IPS-18c (cell line): ENCODE results near the gene NOXO1.
"Not testable (repeated sequence)": the region's sequence is repeated elsewhere in the genome, so short reads cannot be mapped to it uniquely, and the experiment has no call there.

ENCODE experiments used
- H3K4me3 ChIP-seq: 2 replicates; pipeline ENCODE4 v1.7.0; 2013; ENCODE audit warnings: low read depth, mild to moderate bottlenecking, low read length, moderate library complexity; ENCODE audit not compliant: insufficient read depth
- H3K9me3 ChIP-seq: one replicate; pipeline ENCODE4 v1.6.1; 2013; ENCODE audit warnings: mild to moderate bottlenecking, low read length, moderate library complexity; ENCODE audit not compliant: control insufficient read depth, insufficient read depth

NOXO1 gene

DNA sequence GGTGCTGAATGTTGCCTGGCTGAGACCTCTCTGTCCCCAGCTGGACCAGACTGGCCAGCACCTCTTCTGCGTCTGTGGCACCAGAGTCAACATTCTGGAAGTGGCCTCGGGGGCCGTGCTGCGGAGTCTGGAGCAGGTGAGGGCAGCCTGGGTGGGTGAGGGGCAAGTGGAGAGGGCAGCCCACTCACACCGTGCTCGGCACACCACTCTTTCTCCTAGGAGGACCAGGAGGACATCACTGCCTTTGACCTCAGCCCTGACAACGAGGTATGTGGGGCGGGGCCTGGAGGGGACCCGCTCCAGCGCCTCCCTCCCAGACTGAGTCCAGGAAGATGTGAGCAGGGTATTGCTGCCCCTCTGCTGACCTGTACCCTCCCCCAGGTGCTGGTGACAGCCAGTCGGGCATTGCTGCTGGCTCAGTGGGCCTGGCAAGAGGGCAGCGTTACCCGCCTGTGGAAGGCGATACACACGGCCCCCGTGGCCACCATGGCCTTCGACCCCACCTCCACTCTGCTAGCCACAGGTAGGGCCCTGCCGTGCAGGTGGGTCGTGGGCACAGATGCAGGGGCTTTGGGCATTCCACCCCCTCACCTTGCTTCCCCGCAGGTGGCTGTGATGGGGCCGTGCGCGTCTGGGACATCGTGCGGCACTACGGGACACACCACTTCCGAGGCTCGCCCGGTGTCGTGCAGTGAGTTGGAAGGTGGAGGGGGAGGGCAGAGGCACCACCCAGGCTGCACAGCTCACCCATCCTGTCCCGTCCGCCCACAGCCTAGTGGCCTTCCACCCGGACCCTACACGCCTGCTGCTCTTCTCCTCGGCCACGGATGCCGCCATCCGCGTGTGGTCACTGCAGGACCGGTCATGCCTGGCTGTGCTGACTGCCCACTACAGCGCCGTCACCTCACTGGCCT, 6.9 kb downstream of the NOXO1 start:
- Histone ChIP-seq H3K9me3 (no peaks in the 10 kb centered on the region), H3K4me3 (no peak overlapping the region)

DNA sequence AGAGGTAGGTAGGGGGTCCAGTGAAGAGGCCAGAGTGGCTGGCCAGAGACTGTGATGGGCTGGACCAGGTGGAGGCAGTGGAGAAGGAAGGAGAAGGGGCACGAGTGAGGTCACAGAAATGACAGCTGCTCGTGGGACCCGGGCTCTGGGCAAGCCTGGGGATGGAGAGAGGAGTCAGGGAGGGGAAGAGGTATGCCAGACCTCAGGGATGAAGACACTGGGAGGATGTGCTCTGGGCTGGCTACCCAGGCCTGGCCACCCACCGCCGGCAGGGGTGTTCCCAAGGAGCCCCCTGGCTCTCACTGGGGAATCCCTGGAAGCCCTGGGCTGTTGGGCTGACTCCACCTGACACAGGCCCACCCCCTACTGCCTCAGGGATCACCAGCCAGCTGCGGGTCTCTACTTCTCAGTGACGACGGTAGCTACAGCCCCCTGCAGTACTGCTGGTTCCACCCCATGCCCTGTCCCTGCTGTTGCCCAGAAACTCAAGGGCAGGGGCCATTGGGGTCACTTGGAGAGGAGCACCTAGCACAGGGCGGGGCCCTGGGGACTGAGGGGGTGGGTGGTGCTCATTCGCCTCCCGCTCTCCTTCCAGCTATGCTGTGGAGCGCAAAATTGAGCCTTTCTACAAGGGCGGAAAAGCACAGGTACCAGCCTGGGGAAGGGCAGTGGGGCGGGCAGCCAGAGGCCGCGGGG, 7.7 kb downstream of the NOXO1 start:
- no peaks in the 10 kb centered on the region for H3K9me3 ChIP-seq
- H3K4me3 ChIP-seq = no peak overlapping the region

DNA sequence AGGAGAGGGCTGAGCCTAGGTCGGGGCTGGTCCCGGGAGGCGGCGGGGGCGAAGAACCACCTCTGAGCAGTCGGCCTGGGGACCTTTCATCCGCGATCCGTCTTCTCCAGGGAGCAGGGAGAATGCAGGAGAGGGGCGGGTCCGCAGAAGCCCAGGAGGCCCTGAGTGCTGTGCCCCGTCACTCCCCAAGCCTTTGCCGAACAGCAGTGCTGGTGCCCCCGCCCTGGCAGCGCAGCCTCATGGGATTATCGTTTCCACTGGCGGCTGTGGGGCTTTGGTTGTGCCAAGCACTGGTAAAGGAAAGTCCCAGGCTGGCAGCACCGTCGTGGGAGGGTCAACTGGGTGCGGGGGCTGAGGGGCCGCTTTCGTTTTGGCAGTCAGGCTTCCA, 8.8 kb downstream of the NOXO1 start:
- no peaks in the 10 kb centered on the region for H3K9me3 ChIP-seq
- H3K4me3 ChIP-seq = peak overlapping the region; percentile 73

DNA sequence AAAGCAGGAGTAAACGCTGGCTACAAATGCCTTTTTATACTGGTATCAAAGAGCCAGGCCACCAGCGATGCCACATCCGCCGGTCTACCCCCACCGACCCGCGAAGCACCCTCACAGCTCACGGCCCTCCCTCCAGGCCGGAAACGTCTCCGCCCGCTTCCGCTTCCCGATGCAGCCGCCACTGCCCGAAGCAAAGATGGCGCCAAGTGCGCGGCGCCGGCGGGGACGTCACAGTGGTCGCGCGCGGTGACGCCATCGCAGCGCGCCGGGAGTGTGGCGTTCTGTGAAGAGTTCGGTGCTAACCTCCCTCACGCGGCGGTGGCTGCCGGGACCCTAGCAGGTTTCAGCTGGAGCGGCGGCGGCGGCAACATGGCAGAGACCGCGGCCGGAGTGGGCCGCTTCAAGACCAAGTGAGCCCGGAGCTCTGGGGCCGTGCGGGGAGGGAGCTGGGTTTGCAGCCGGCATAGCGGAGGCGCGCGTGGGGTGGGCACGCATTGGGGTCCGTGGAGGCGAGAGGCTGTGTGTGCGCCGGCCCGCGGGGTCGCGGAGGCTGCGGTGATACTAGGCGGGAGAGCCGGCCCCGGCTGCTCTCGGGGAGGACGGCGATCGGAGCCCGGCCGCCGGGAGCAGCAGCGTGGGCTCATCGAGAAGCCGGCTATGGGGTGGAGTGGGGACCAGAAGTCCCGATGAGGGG, 9.3 kb downstream of the NOXO1 start, which contains the start of gene TBL3:
TBL3 (plus strand) TSS at position 258 of the 694 bp plus-strand sequence; CDS start at position 370, 112 bp downstream.
- no peaks in the 10 kb centered on the region for H3K9me3 ChIP-seq

DNA sequence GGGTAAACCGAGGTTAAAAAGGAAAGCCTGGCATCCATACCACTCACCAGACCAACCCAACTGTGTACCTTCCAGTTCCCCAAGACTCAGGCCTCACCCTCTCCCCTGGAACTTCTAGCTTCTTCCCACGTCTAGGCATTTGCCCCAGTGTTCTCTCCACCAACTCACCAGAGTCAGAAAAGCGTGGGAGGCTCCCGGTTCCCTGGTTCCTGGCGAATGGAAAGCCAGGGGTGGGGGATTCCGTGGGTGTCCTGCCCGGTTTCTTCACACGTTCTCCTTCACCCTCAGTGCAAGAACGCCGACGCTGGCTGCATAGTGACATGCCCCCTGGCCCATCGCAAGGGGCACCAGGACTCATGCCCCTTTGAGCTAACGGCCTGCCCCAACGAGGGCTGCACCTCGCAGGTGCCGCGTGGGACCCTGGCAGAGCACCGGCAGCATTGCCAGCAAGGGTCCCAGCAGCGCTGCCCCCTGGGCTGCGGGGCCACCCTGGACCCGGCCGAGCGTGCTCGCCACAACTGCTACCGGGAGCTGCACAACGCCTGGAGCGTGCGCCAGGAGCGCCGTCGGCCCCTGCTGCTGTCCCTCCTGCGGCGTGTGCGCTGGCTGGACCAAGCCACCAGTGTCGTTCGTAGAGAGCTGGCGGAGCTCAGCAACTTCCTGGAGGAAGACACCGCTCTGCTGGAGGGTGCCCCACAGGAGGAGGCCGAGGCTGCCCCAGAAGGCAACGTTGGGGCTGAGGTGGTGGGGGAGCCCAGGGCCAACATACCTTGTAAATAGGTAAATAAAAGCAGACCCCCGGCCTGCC, 12.9 kb downstream of the NOXO1 start:
- Histone ChIP-seq H3K9me3 (no peaks in the 10 kb centered on the region), H3K4me3 (no peak overlapping the region)

More for the DNA sequence above, 9.3 kb downstream of the NOXO1 start, which contains the start of gene TBL3:
- H3K4me3 ChIP-seq = peak within 1 kb of the TSS; percentile 73

DNA sequence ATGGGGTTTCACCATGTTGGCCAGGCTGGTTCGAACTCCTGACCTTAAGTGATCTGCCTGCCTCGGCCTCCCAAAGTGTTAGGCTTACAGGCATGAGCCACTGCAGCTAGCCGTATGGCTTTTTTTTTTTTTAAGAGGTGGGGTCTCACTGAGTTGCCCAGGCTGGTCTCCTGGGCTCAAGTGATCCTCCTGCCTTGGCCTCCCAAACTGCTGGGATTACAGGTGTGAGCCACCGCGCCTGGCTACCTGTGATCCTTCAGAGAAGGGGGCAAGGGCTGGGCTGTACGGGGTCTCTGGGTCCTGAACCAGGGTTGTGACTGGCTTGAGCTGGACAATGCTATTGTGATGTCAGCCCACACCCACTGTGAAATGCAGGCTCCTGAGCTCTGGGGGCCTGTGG, 14.8 kb downstream of the NOXO1 start, which contains the start of gene RNF151:
RNF151 (plus strand) TSS at position 397 of the 400 bp plus-strand sequence. CDS start 26 bp downstream, outside the sequence.
- no peaks in the 10 kb centered on the region for H3K9me3 ChIP-seq
- peak within 1 kb of the TSS; percentile 87 for H3K4me3 ChIP-seq

DNA sequence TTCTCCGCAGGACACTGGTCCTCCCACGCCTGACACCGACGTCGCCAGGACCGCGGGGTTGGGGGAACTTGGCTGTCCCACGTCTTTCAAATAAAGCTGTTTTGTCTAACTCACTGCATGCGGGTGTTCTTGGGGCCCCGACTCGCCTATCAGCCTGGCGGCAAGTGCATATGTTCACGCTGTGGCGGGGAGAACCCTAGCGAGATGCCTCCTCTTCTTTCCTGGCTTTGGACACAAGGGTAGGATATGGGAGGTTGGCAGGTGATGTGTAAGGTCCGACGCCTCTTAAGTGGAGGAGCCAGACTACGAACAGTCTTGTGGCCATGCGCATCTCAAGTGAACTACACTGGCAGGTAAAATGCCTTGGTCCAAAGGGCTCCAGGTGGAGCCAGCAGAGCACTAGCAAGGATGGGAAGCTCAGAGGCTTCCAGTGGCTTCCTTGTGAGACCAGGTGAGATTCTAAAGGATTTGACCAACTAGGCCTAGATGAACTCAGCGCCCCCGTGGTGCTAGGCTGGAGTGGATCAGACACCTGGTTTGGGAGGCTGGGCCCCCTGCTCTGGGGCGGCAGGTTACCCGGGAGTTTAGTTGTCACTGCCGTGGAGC, 15.8 kb downstream of the NOXO1 start:
- Histone ChIP-seq H3K4me3 (peak overlapping the region; percentile 87), H3K9me3 (no peaks in the 10 kb centered on the region)

DNA sequence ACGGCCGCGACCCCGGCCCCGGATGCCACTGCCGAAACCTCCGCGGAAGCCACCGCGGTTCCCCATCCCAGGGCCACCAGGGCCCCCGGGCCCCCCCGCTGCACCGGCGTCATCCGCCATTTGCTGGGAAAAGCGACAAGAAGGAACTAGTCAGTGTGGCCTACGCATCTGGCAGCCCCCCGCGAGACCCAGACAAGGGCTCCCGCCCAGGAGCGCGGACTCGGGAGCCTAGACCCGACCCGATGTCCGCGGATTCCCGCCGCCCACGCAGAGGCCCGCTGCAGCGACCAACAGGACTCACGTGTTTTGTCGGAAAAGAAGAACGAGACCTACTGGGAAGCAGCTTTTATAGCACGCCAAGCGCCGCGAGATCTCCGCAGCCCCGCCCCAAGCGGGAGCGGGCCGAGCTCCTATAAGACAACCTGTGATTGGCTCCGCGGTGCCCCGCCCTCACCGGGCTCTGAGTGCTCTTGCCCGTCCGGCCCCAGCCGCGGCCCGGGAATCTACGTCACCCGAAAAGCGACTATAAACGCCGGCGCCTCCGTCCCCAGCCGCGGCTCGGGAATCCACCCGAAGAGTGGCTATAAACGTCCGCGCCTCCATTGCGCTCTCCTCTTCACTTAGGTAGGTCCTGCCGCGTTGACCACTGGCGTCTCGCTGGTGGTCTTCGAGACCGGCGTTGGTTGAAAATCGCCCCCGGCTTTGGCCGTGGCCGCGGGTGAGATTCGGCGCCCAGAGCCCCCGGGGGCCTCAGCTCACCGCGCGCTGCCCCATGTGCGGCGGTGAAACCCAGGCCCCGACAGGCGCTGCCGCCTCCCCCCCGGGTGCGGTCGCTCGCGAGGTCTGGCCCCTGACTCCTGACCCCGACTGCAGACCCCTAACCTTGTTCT, 16.5 kb downstream of the NOXO1 start, which contains the start of gene RPS2:
RPS2 (minus strand) TSS at position 321 of the 890 bp plus-strand sequence; CDS start at position 120, 201 bp downstream.
- Histone ChIP-seq H3K4me3 (peak within 1 kb of the TSS; percentile 87), H3K9me3 (no peaks in the 10 kb centered on the region)

DNA sequence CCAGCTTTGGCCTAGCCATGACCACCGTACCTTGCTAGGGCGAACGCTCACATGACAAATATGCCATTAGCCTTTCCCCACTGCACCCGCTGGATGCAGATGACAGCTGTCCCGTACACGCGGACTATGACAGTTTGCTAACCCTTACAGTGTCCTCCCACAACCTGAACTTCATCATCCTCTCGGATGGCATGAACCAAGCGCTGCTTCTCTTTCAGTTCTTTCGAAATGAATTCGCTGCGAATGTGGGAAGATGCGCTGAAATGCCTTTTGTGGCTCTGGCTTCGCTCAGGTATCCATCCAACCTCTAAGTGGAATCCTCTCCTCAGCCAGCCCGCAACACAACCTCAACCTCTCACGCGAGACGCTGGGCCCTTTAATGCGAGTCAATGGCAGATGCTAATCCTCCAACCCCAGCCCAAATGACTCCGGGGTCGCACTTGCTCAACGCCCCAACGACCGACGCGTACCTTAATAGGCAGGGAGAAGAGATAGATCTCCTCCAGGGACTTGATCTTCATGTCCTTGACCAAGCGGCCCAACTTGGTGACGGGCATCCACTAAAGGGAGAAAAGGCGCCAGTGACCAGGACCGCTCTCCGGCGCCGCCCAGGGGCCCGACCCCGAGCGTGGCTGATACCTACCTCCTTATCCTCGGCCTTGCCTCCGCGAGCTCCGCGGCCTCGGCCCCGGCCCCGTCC, 17.3 kb downstream of the NOXO1 start:
- H3K4me3 ChIP-seq = peak overlapping the region; percentile 87
- peaks cover 2% of the 10 kb centered on the region for H3K9me3 ChIP-seq

DNA sequence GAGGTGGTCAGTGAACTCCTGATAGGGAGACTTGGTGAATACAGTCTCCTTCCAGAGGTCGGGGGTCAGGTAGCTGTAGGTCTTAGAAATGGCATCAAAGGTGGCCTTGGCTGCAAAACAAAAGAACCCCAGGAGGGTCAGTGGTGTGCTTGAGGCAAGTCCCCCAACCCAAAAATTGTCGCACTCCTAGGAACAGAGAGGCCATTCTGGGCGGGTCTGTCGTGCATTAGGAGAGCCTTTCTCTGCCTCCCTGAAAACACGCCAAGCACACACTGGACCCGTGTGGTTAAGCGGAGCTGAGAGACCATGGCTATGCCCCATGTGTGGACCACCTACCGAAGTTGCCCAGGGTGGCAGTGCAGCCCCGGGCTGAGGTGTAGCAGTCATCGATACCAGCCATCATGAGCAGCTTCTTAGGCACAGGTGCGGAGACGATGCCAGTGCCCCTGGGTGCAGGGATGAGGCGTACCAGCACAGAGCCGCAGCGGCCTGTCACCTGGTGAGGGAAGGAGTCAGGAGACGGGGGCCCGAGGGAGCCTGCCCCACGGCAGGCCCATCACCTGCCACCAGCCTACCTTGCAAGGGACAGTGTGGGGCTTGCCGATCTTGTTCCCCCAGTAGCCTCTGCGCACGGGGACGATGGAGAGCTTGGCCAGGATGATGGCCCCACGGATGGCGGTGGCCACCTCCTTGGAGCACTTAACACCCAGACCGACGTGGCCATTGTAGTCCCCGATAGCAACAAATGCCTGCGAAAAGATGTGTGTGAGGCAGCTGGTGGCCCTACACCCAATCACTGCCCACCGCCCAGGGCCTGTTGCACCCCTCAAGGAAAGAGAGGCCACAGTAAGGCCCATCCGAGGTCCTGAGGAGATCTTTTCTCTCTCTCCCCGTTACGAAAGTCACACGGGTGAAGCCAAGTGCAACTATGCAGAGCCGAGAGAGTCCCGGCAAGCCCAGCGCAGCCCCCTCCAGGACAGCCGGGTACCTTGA, 18.8 kb downstream of the NOXO1 start:
- peak overlapping the region; percentile 87 for H3K4me3 ChIP-seq
- H3K9me3 ChIP-seq = not testable (repeated sequence)

DNA sequence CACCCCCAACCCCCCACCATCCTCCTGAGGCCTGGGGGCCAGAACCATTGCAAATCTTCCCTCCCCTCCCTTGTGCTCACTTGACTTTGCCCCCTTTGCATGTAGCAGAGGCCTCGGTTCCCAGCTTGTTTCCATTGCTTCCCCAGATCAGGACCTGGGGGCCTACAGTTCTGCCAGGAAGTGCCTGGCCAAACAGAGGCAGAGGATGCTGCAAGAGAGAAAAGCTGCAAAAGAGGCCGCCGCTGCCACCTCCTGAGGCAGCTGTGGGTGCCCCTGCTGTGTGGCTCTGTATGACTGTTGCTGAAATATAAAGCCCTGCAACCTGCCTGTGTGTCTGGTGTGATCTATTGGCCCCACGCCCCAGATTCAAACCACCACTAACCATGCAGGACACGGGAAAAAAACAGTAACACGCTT, 19.6 kb downstream of the NOXO1 start:
- Histone ChIP-seq H3K4me3 (no peak overlapping the region), H3K9me3 (peaks cover 2% of the 10 kb centered on the region)

DNA sequence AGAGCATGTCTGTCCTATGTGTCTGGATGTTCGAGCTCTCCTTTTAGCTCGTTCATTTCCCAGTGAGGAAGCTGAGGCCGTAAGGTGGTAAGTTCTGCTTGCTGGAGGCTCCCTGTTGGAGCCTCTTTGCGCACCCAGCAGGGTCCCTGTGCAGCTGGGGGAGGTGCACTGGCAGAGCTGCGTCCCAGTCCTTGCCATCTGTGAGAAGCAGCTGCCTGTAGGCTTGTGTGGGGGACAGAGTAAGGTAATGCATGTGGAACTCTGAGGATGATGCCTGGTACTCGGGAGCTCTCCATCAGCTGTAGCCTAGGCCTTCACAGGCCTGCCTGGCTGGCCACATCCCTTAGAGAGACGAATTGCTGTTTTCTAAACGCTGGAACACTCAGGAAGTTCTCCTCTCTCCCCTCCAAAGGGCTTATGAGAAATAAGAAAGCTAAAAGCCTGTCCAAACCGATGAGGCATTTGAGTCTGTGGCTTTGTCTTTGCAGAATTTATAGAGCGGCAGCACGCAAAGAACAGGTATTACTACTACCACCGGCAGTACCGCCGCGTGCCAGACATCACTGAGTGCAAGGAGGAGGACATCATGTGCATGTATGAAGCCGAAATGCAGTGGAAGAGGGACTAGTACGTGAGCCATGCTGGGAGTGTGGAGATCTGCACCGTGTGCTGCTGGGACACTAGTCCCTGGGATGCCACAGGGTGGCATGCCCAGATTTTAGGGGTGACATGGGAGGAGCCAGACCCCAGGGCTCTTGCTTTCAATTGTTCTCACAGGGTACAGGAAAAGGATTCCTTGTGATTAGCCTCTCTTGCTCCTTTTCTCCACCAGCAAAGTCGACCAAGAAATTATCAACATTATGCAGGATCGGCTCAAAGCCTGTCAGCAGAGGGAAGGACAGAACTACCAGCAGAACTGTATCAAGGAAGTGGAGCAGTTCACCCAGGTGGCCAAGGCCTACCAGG, 20.3 kb downstream of the NOXO1 start:
- peak overlapping the region; percentile 84 for H3K4me3 ChIP-seq

More for the DNA sequence above, 20.3 kb downstream of the NOXO1 start:
- H3K9me3 ChIP-seq = peaks cover 2% of the 10 kb centered on the region
